Bronchial epithelial cell (primary cell): Measurements from ENCODE around the gene ABHD11. TPM values are rescaled to one million over a fixed set of nuclear protein-coding genes. Genes with fewer than 3 reads are reported as not detected.

ENCODE experiments used
- DNase-seq: peaks from one replicate; pipeline ENCODE4 v3.0.0-alpha.2; 2010; ENCODE audit warnings: low read depth
- FAIRE-seq: peaks from 2 replicates; lab custom pipeline; 2011; peaks lifted over from hg19 to GRCh38; lab: Jason Lieb, UNC
- H3K27me3 ChIP-seq: 2 replicates; pipeline ENCODE4 v1.5.1; 2011; ENCODE audit warnings: low read length; ENCODE audit not compliant: control insufficient read depth, insufficient read depth
- H3K36me3 ChIP-seq: 2 replicates; pipeline ENCODE4 v1.5.1; 2011; ENCODE audit warnings: low read length; ENCODE audit not compliant: control insufficient read depth, insufficient read depth
- H3K4me3 ChIP-seq: 2 replicates; pipeline ENCODE4 v1.5.1; 2011; ENCODE audit warnings: mild to moderate bottlenecking, low read depth, low read length, control low read depth
- total RNA-seq: library from RNA; depleted of rRNA; stranded (reverse); fragments of >200 nt; gene quantifications from 2 replicates; pipeline ENCODE4 v1.2.1, GENCODE V29; 2014
- TF ChIP-seq, protein P1 (sequence below): IDR thresholded peaks from 2 replicates; pipeline ENCODE4 v1.5.1; 2011; ENCODE audit warnings: mild to moderate bottlenecking, moderate library complexity, low read length, control low read depth, inconsistent platforms; ENCODE audit not compliant: insufficient read depth, severe bottlenecking

ABHD11 gene
- total RNA-seq, 1 donor from 2014 or later, result 7.1 TPM

DNA sequence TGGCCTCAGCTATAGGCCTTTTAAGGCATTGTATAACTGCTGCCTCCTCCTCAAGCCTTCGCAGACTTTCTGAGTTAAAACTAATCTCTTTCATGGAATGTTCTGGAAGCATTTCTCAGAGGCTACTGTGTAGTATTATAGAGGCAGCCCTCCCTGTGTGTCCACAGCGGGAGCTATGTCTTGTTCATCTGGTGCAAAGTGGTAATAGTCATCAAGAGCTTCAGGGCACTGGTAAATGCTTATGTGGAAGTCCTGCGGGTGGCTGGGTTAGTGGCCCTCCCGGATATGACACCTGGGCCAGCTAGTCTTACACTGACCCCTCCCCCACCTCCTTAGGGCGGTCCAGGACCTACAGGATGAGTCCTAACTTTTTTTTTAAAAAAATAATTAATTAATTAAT, 2.2 kb upstream of the ABHD11 start:
- Histone ChIP-seq H3K27me3 (no peaks in the 10 kb centered on the region), H3K36me3 (peaks cover 5% of the 10 kb centered on the region), H3K4me3 (no peak overlapping the region)
- DNase-seq, result no peak
- no peak for FAIRE-seq
- TF ChIP-seq, protein P1, sequence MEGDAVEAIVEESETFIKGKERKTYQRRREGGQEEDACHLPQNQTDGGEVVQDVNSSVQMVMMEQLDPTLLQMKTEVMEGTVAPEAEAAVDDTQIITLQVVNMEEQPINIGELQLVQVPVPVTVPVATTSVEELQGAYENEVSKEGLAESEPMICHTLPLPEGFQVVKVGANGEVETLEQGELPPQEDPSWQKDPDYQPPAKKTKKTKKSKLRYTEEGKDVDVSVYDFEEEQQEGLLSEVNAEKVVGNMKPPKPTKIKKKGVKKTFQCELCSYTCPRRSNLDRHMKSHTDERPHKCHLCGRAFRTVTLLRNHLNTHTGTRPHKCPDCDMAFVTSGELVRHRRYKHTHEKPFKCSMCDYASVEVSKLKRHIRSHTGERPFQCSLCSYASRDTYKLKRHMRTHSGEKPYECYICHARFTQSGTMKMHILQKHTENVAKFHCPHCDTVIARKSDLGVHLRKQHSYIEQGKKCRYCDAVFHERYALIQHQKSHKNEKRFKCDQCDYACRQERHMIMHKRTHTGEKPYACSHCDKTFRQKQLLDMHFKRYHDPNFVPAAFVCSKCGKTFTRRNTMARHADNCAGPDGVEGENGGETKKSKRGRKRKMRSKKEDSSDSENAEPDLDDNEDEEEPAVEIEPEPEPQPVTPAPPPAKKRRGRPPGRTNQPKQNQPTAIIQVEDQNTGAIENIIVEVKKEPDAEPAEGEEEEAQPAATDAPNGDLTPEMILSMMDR, result no peak

DNA sequence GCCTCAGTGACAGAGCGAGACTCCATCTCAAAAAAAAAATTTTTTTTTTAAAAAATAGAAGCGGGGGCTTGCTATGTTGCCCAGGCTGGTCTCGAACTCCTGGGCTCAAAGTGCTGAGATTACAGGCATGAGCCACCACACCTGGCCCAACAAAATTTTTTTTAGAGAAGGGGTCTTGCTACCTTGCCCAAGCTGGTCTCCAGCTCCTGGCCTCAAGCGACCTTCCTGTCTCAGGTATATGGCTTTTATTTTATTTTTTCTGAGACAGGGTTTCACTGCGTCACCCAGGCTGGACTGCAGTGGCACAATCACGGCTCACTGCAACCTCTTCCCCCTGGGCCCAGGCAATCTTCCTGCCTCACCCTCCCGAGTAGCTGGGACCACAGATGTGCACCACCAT, 1.6 kb upstream of the ABHD11 start:
- FAIRE-seq (no peak), DNase-seq (no peak)
- H3K27me3 ChIP-seq, result no peaks in the 10 kb centered on the region
- TF ChIP-seq, protein P1, result no peak
- peaks cover 5% of the 10 kb centered on the region for H3K36me3 ChIP-seq
- no peak overlapping the region for H3K4me3 ChIP-seq

DNA sequence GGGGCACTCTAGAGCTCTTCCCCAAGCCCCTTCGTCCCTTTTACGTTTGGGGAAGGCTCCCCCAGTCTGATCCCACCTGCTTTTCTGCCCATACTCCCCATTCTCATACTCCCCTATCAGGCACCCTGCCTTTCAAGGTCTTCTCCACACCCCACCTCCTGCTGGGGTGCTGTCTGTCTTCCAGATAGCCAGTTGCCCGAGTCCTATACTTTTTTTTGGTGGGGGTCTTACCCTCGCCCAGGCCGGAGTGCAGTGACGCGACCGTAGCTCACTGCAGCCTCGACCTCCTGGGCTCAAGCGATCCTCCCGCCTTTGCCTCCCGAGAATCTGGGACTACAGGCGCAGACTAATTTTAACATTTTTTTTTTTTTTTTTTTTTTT, 775 bp upstream of the ABHD11 start:
- DNase-seq, result no peak
- H3K4me3 ChIP-seq, result peak overlapping the region; percentile 70
- peaks cover 5% of the 10 kb centered on the region for H3K36me3 ChIP-seq
- TF ChIP-seq, protein P1, result no peak
- H3K27me3 ChIP-seq, result no peaks in the 10 kb centered on the region
- FAIRE-seq, result no peak

DNA sequence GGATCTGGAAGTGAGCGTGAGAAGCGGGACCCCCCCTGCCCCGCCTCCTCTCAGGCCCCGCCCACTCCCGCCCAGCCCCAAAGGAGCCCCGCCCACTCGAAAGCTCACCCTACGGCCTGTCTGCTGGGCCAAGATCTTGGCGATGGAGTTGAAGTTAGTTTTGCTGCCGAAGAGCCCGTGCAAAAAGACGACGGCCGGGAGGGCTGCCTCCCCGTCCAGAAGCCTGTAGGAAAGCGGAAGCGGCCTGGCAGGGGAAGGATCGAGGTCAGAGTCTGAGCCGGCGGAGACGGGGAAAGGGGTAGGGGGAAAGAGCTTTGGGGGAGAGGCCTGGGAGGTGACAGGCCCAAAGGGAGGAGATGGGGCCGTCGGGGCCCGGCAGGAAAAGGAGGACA, 386 bp downstream of the ABHD11 start:
- Histone ChIP-seq H3K27me3 (no peaks in the 10 kb centered on the region), H3K4me3 (peak overlapping the region; percentile 70), H3K36me3 (peaks cover 5% of the 10 kb centered on the region)
- FAIRE-seq (no peak), DNase-seq (peak; percentile 24)
- TF ChIP-seq, protein P1, result no peak

DNA sequence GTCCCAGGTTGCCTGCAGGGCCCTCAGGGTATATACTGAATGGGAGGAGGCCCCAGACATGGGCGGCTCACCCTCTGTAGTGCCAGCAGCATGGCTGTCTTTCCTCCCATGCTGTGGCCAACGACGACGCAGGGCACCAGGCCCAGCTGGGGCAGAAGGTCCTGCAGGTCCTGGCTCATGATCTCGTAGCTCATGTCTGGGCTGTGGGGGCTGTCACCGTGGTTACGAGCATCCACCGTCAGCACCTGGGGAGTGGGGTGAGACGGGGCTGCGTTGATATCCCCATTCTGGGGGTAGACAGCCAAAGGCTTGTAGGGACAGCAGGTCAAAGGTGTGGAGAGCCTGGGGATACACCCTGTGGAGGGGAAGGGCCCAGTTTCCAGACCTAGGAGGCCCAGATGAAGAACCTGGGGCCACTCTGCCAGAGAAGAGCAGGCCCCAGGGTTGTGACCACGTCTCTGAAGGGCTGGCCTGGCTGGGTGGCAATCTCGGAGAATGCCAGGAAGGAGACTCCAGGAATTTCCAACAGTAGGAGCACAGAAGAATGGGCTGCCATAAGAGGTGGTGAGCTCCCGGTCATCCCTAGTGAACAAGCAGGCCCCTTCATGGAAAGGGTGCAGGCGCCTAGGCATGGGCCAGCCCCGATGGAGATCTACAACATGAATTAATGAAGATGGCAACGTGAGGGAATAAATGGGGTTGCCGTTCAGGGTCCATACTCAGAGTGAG, 947 bp downstream of the ABHD11 start:
- Histone ChIP-seq H3K36me3 (peaks cover 5% of the 10 kb centered on the region), H3K27me3 (no peaks in the 10 kb centered on the region), H3K4me3 (peak overlapping the region; percentile 70)
- FAIRE-seq (no peak), DNase-seq (no peak)
- TF ChIP-seq, protein P1, result no peak

DNA sequence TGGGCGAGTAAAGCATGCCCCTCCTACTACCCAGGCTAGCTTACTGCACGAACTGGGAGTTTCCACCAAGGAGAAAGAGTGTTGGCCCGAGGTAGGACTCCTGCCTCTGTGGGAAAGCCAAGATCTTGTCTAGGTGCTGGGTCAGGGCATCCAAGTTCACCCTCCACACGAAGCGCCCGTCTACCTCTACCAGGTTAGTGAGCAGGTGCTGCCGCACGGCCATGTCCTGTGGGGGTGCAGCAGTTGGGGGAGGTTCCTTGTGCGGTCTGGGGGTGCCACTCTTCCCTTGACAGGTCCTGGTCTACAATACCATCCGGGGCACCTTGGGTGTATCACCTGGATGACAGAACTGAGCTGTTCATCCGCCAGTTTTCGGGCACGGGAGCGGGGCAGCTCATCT, 1.7 kb downstream of the ABHD11 start:
- no peak overlapping the region for H3K4me3 ChIP-seq
- TF ChIP-seq, protein P1, result no peak
- H3K27me3 ChIP-seq, result no peaks in the 10 kb centered on the region
- FAIRE-seq (no peak), DNase-seq (no peak)
- H3K36me3 ChIP-seq, result peaks cover 5% of the 10 kb centered on the region
